ENCODE results near the gene CYTIP.

Gene CYTIP

GRCh38 chr2:157443795-157444640 lies at the start of gene CYTIP:
CYTIP (minus strand) TSS chr2:157444089; CDS start chr2:157444020, 69 bp downstream.
- no peak for DNase-seq (ENCODE audit: low read depth in 2 of 2, low spot score in 1 of 2)

DNA sequence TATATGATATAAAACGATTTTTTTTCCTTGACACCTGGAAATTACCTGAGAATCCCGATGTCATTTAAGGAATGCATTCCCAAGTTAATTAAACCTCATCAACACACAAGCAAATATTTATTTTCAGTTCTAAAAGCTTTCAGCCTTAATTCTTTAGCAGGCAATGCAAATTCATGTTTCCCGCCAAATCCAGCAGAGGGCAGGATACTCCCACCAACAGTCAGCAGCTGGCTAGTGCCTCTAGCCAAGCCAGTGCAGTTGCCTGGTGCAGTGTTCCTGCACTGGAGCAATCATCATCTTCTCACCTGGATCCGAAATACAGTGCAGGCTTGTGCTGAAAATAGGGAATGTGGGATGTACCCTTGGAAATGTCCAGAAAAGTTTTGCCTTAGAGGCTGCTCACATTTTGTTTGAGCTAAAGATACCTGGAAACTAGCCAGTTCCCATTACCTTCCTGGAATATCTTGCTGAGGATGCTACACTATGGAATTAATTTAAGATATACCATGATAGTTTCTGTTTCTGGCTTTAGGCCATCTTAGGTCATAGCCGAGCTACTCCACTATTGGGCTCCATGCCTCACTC lies 48.4 kb upstream of the CYTIP start:
- peak; percentile 34 to 47 for DNase-seq (ENCODE audit: low read depth in 2 of 2, low spot score in 1 of 2)

DNA sequence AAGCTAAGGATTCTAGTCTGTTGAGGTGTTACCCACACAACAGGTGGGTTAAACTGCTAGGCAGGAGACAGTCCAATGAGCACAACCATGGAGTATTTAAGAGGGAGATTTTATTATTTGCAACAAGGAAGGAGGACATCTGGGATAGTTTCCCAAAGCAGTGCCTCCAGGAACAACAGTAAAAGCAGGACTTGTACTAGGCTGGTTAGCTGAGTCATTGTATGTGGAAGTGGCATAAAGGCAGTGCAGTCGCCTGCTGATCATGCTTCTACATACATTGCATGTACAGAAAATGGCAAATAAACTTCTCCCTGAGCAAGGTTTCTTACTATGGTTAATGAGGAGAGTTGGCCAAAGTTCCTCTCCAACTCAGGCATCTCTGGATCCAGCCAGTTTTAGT lies 46.1 kb upstream of the CYTIP start:
- no peak for DNase-seq (ENCODE audit: low read depth in 2 of 2, low spot score in 1 of 2)

- DNase-seq (ENCODE audit: low read depth in 2 of 2, low spot score in 1 of 2): no peak
Measured at GRCh38 chr2:157488877-157489276, 45.0 kb upstream of the CYTIP start.

- DNase-seq (ENCODE audit: low read depth in 2 of 2, low spot score in 1 of 2): no peak
Measured at GRCh38 chr2:157487747-157488146, 43.9 kb upstream of the CYTIP start.

DNA sequence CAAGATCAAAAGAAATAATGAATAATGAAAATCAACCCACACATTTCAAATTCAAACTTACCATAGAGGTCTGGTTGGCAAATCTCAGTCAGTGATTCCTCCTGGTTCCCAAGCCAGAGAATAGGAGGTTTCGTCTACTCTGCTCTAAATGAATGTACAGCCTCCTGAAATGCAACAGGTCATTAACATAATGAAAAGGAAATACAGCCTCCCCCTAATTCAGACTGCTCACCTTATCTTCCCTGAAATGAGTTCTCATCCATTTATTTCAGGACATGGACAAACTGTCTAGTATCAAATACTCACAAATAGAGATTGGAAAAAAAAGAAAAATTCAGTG lies 43.4 kb upstream of the CYTIP start:
- DNase-seq (ENCODE audit: low read depth in 2 of 2, low spot score in 1 of 2): no peak

DNA sequence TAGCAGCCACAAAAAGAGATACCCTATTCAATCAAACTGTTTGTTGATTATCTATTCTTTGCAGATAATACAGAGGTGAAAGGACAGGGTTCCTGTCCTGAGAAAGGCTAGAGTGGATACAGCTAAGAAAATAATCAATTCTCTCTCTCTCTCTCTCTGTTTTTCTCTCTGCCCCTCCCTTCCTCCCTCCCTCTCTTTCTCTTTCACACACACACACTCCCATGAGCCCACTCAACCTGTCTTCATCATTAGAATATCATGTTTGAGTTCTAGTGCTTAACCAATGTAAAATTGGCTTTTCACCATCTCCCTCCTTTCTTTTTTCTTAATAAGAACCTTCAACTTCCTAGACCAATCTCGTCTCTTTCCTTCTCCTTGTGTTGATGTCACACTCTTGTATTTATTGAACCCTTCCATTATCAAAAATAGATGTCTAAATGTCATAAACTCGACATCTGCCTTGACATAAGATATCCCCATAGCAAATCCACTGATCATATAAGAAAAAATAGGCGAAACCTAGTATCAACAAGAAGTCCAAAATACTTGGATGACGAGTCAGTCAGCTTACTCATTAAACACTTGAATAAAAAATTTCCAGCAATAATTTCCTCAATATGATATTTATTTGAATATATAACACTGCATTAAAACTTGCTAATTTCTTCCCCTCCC lies 42.8 kb upstream of the CYTIP start:
- DNase-seq (ENCODE audit: low read depth in 2 of 2, low spot score in 1 of 2): no peak

DNA sequence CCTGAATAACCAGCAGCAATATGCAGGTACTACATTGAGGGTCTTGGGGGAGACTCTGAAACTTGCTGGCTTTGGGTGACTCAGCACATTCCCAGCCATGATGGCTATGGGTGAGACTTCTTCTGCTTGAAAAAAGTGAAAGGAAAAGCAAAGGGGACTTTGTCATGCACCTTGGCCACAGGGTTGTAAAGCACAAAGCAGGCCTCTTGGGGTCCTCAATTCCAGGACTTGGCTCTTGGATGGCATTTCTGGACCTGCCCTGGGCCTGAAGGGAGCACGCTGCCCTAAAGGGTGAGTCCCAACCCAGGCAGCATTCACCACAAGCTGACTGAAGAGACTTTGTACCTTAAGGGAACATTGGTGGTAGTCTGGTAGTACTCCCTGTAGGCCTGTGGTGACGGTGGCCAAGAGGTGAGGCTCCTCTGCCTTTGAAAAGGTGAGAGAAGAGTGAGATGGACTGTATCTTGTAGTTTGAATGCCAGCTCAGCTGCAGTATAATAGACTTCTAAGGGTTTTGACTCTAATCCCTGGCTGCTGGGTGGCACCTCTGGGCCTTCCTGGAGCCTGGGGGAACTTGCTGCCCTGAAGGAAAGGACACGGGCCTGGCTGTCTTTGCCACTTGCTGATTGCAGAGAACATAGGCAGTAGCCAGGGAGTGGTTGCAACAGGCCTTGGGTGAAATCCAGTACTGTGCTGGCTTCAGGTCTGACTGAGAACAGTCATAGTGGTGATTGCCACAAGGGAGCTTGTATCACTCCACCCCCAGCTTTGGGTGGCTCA lies 36.5 kb upstream of the CYTIP start:
- no peak for DNase-seq (ENCODE audit: low read depth in 2 of 2, low spot score in 1 of 2)

- DNase-seq (ENCODE audit: low read depth in 2 of 2, low spot score in 1 of 2): no peak
Measured at GRCh38 chr2:157479081-157480027, 35.5 kb upstream of the CYTIP start.

DNA sequence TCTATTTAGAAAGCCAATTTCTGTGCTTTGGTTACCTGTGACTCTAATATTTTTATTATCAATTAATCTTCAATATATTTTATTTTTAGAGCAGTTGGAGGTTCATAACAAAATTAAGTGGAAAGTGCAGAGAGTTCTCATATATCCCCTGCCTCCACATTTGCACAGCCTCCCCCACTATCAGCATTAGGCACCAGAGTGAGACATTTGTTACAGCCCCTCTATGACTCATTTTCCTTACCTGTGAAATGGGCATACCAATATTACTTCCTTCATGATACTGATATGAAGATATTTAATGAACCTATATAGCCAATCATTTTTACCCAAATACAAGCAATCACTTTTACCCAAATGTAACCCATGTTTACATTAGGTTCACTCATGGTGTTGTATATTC lies 34.0 kb upstream of the CYTIP start:
- DNase-seq (ENCODE audit: low read depth in 2 of 2, low spot score in 1 of 2): no peak

GRCh38 chr2:157476953-157477709 lies 33.2 kb upstream of the CYTIP start:
- DNase-seq (ENCODE audit: low read depth in 2 of 2, low spot score in 1 of 2): no peak

DNA sequence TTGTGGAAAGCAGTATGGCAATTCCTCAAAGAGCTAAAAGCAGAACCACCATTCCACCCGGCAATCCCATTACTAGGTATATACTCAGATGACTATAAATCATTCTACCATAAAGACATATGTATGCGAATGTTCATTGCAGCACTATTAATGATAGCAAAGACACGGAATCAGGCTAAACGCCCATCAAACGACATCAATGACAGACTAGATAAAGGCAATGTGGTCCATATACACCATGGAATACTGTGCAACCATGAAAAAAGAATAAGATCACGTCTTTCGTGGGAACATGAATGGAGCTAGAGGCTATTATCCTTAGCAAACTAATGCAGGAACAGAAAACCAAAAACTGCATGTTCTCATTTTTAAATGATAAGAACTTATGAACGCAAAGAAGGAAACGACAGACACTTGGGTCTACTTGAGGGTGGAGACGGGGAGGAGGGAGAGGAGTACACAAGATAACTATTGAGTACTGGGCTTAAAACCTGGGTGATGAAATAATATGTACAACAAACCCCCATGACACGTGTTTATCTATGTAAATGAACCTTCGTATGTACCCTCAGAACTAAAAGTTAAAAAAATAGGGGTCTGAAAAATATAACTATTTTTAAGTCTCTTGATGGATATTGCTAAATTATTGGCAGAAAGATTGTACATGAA lies 32.0 kb upstream of the CYTIP start:
- no peak for DNase-seq (ENCODE audit: low read depth in 2 of 2, low spot score in 1 of 2)

- DNase-seq (ENCODE audit: low read depth in 2 of 2, low spot score in 1 of 2): no peak
Measured at GRCh38 chr2:157473581-157473980, 29.7 kb upstream of the CYTIP start.

- no peak for DNase-seq (ENCODE audit: low read depth in 2 of 2, low spot score in 1 of 2)
Measured at GRCh38 chr2:157471078-157471477, 27.2 kb upstream of the CYTIP start.

DNA sequence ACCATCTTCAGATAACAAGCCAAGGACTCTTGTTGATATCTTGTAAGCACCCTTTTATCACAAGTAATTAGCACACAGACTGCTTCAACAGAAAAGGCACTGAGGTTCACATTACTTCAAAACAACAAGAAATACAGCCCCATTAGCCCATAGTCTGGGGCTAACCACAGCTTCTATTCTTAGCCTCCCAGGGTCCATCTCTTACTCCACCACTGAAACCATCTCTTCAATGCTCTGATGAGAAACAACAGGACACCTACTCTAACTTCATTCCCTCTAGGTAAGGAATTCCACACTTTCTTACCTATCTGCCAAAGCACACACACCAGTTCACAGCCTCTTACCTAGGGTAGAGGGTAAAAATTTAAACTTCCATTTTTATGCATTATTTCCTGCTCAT lies 26.4 kb upstream of the CYTIP start:
- no peak for DNase-seq (ENCODE audit: low read depth in 2 of 2, low spot score in 1 of 2)

DNA sequence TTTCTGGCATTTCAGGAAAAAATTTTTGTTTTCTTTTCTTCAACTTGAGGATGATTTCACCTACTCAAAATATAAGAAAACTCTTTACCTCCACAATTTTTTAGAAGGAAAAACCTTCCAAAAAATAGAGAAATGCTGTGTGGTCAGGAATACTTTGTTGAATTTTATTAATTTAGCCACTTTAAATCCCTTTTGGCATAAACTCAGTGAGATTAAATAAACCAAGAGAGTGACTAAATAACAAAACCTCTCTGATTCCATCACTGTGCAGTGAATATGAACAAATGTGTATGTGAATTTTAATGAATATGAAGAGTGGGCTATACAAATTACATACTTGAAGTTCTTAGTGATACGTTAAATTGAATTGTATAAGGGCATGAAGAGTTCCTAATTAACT lies 25.8 kb upstream of the CYTIP start:
- no peak for DNase-seq (ENCODE audit: low read depth in 2 of 2, low spot score in 1 of 2)

GRCh38 chr2:157468931-157469708 lies 25.2 kb upstream of the CYTIP start:
- no peak for DNase-seq (ENCODE audit: low read depth in 2 of 2, low spot score in 1 of 2)

- DNase-seq (ENCODE audit: low read depth in 2 of 2, low spot score in 1 of 2): no peak
Measured at GRCh38 chr2:157466764-157467163, 22.9 kb upstream of the CYTIP start.

All from stimulated activated CD8-positive, alpha-beta memory T cell treated with anti-CD3 and anti-CD28 coated beads, Interleukin-4, amount 100 ng/mL, for 1 hour (primary cell).